Endometrial microvascular endothelial cells (primary cell): Measurements from ENCODE around the gene TCEANC. TPM values are rescaled to one million over a fixed set of nuclear protein-coding genes. Genes with fewer than 3 reads are reported as not detected.
"Not testable (repeated sequence)": the region's sequence is repeated elsewhere in the genome, so short reads cannot be mapped to it uniquely, and the experiment has no call there.

Source experiments
- in situ Hi-C: cut with HindIII; loops from 2 replicates; pipeline ENCODE4 v1.10.0; 2017; ENCODE audit warnings: low sequenced_read_pairs, low pct_unique_long_range_greater_than_20kb; ENCODE audit errors: inconsistent ontology term
- total RNA-seq: library from RNA; depleted of rRNA; stranded (reverse); fragments of >200 nt; gene quantifications from one replicate; pipeline ENCODE4 v1.2.3, GENCODE V29; 2015; ENCODE audit errors: inconsistent ontology term

TCEANC gene
- total RNA-seq, 1 donor from 2014 or later: 1.4 TPM

GRCh38 chrX:13652287-13652793 is 601 bp upstream of the TCEANC start:
- in situ Hi-C loops: no loop called here

- in situ Hi-C loops: no loop called here
Measured at GRCh38 chrX:13654116-13654515, 1.2 kb downstream of the TCEANC start.

GRCh38 chrX:13655674-13656073 is 2.7 kb downstream of the TCEANC start:
- in situ Hi-C loops: no loop called here

- in situ Hi-C loops: no loop called here
Measured at GRCh38 chrX:13658602-13659001, 5.7 kb downstream of the TCEANC start.

- in situ Hi-C loops: no loop called here
Measured at GRCh38 chrX:13659063-13659462, 6.1 kb downstream of the TCEANC start.

DNA sequence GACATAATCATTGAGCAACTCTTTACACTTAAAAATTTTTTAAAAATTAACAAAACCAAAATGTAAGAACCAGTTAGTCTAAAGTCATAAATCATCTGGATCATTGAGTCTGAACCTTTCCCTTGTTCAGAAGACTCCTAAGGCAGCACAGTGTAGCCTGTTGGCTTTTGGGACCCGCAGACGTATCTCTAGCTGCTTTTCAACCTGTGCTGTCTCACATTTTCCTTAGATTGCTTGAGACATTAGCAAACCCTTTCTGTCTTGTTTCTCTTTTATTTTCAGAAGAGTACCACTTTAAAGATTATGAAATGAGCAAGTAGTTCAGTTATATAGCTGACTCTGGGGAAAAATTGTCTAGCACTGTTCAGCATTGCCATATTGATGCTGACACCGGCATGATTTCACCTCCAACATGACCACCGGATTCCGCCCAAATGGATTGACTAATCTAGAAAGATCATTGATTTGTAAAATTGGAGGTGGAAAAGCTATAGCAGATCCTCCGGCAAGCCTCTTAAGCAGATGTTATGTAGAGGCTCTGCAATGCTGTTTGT is 8.9 kb downstream of the TCEANC start:
- in situ Hi-C loops: no loop called here

DNA sequence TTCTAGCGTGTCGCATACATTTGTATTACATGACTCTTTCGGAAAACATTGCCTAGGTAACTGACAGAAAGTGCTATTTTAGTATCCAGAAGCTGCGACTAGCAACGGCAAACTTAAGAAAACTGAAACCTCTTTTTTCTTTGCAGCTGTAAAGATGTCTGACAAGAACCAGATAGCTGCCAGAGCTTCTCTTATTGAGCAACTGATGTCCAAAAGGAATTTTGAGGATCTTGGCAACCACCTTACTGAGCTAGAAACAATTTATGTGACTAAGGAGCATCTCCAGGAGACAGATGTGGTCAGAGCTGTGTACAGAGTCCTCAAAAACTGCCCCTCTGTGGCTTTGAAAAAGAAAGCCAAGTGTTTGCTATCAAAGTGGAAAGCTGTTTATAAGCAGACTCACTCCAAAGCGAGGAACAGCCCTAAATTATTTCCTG is 9.4 kb downstream of the TCEANC start:
- in situ Hi-C loops: no loop called here

DNA sequence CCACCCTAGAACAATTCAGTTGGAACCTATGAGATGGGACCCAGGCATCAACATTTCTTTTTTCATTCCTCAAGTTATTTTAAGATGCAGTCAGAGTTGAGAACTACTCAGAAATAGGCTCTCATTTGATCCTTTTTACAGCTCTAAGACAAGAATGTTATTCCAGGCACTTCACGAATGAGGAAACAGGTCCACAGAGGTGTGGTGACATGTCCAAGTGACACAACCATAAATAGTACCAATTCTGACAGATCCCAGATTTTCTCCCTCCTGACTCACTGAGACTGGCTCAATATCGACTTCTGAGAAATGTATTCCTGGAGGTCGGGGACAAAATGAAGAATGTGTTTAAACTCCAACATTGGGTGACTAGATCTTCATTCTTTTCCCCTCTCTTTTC is 11.1 kb downstream of the TCEANC start:
- in situ Hi-C loops: no loop called here

DNA sequence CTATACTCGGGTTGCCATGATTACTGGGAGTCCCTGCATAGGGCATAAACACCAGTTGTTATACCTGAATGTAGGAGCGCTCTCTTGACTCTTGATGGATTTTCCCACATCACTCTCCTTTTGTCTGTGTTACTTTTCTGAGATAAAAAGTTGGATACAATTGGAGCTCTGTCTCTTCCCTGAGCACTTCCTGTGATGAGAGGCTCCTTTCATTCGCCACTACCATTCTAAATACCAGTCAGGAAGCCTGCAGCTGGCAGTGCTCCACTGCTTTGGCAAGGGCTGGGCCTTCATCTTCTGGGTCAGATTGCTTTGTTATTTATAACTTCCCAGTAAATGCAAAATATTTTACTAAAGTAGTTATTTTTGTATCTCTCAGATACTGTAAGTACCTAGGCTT is 13.9 kb downstream of the TCEANC start:
- in situ Hi-C loops: no loop called here

DNA sequence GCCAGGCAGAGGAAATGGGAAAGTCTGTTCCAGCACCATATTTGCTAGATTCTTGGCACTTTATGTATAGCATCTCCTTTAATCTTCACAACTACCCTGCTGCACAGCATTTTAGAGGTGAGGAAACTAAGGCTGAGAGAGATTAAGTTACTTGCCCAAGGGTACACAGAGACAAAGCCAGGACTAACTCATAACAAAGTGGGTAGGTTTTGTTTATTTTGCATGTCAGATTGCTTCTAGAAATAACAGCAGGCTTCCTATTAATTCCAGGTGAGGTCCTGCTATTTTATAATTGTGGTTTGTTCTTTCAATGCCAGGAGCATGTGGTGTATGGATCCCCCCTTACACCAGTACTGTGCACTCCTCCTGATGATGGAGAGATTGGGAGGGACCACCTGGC is 15.0 kb downstream of the TCEANC start:
- in situ Hi-C loops: no loop called here

DNA sequence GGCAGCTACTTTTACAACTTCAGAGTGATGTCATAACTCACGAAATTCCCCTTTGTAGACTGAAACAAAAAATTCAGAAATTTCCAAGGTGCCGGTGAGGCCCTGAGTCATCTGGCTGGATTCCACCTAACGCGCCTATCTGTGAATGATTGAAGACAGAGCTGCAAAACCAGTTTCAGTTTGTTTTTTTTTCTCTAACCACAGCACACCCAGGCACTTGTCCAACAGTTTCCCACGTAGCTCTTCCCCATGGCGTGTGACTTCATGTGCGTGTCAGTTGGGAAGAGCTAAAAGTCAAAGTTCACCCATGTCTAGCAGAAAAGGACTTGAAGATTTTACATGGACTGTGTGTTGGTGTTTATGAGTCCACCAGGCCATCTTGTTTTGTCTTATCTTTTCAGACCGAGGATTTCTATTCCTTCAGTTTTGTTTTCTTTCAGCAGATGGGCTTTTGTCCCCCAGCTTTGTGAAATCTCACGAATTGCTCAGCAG is 16.4 kb downstream of the TCEANC start:
- in situ Hi-C loops: no loop called here

GRCh38 chrX:13669755-13670154 is 16.8 kb downstream of the TCEANC start:
- in situ Hi-C loops: not testable (repeated sequence)

GRCh38 chrX:13670197-13670596 is 17.3 kb downstream of the TCEANC start:
- in situ Hi-C loops: no loop called here

DNA sequence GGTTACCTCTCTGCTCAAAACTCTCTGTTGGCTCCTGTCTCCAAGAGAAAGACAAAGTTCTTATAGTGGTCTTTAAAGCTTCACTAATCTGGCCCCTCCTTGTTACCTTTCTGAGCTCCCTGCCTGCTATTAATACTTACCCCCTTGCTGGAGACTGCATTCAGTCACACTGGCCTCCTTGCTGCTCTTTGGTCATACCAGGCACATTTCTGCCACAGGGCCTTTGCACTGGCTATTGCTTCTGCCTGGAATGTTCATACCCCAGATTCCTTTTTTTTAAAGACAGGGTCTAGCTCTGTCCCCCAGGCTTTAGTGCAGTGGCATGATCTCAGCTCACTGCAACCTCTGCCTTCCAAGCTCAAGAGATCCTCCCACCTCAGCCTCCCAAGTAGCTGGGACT is 20.1 kb downstream of the TCEANC start:
- in situ Hi-C loops: no loop called here

DNA sequence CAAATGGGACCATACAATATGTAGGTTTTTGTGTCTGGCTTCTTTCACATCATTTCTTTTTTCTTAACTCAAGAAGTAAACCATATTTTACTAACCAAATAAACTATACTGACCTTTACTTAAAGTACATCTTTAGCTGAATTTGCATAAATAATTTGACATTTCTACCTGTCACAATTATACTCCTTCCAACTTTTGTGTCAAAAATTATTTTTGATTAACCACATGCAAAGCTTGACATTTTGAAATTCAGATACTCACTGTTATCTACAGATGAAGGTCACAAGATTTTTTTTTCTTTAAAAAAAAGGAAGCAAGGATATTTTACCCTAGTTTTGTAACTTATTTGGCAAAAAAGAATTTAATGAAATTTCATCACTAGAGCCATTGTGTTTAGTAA is 23.9 kb downstream of the TCEANC start:
- in situ Hi-C loops: no loop called here

DNA sequence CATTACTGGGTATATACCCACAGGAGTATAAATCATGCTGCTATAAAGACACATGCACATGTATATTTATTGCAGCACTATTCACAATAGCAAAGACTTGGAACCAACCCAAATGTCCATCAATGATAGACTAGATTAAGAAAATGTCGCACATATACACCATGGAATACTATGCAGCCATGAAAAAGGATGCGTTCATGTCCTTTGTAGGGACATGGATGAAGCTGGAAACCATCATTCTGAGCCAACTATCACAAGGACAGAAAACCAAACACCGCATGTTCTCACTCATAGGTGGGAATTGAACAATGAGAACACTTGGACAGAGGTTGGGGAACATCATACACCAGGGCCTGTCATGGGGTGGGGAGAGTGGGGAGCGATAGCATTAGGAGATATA is 26.8 kb downstream of the TCEANC start:
- in situ Hi-C loops: not testable (repeated sequence)

DNA sequence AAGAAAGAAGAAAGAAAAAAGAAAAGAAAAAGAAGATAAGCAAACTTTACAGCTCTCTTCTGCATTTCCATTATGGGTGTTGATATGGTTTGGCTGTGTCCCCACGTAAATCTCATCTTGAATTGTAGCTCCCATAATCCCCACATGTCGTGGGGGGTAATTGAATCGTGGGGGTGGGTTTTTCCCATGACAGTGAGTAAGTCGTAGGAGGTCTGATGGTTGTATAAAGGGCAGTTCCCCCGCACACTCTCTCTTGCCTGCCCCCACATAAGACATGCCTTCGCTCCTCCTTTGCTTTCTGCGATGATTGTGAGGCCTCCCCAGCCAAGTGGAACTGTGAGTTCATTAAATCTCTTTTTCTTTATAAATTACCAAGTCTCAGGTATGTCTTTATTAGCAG is 28.7 kb downstream of the TCEANC start:
- in situ Hi-C loops: no loop called here

DNA sequence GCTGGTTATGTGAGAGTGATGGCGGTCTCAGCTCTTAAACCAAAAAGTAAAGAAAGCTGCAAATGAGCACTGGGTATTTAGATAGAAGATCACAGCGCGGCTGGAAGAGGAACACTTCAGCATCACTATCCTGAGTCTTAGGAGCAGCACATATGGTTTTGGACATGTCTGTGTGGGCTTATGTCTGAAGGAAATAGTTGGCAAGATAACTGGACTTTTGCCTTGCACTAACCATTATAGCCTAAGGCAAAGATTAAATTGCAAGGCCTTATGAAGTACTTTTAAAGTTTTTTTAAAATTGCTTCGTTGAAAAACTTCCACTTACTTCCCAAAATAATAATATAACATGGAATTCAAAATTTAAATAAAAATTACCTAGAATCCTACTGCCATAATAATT is 31.4 kb downstream of the TCEANC start:
- in situ Hi-C loops: no loop called here

- in situ Hi-C loops: no loop called here
Measured at GRCh38 chrX:13685126-13685763, 32.3 kb downstream of the TCEANC start.

DNA sequence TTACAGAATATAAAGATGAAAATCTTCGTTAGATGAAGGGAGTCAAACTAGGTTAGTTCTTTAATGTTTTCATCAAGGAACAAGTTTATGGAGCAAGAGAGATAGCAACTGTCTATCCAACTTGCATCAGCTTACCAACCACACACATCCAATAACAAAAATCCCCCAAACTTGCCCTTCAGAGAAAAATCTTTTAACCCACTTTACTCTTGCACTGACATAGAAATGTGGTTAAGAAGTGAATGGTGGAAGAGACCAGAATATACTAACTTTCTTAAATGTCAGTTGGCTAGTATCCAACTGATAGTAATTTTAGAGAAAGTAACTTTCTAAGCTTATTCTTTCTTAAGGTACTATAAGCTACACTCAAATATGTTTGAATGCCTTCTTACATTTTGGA is 34.3 kb downstream of the TCEANC start:
- in situ Hi-C loops: no loop called here
